RWPE2 (cell line): ENCODE results near the gene CEBPA.

Source experiments
- ATAC-seq: fragments of 200-7000 bp; cut with Tn5 transposase; 3 replicates; pipeline ENCODE4 v1.9.1; 2021; ENCODE audit warnings: low read depth
- DNase-seq: peaks from one replicate; pipeline ENCODE4 v3.0.0-alpha.2; 2020; ENCODE audit warnings: low spot score
- H3K27ac ChIP-seq: fragments of 450-650 bp; 2 replicates; pipeline ENCODE4 v1.5.1; 2017; ENCODE audit warnings: mild to moderate bottlenecking; ENCODE audit not compliant: poor library complexity, severe bottlenecking
- H3K27me3 ChIP-seq: fragments of 250-450 bp; sonication (Bioruptor Pico); 2 replicates; pipeline ENCODE4 v1.5.1; 2021; ENCODE audit warnings: mild to moderate bottlenecking, moderate library complexity; ENCODE audit not compliant: insufficient read depth, poor library complexity, severe bottlenecking
- H3K36me3 ChIP-seq: fragments of 250-450 bp; sonication (Bioruptor Pico); 2 replicates; pipeline ENCODE4 v1.5.1; 2020; ENCODE audit warnings: low read depth, mild to moderate bottlenecking, moderate library complexity
- H3K4me1 ChIP-seq: fragments of 250-450 bp; sonication (Bioruptor Pico); 2 replicates; pipeline ENCODE4 v1.5.1; 2021; ENCODE audit warnings: mild to moderate bottlenecking, moderate library complexity; ENCODE audit not compliant: insufficient read depth, poor library complexity, severe bottlenecking
- H3K4me3 ChIP-seq: fragments of 250-450 bp; sonication (Bioruptor Pico); 2 replicates; pipeline ENCODE4 v1.5.1; 2021; ENCODE audit warnings: mild to moderate bottlenecking, moderate library complexity; ENCODE audit not compliant: severe bottlenecking
- H3K9me3 ChIP-seq: fragments of 250-450 bp; sonication (Bioruptor Pico); 2 replicates; pipeline ENCODE4 v1.5.1; 2021; ENCODE audit warnings: mild to moderate bottlenecking, moderate library complexity; ENCODE audit not compliant: severe bottlenecking
- CTCF ChIP-seq: fragments of 450-650 bp; IDR thresholded peaks from one replicate; pipeline ENCODE4 v1.5.1; 2017; ENCODE audit warnings: mild to moderate bottlenecking, moderate library complexity; ENCODE audit not compliant: poor library complexity, severe bottlenecking

The CEBPA gene

GRCh38 chr19:33257828-33258227 lies 44.5 kb downstream of the CEBPA start:
- H3K27me3 ChIP-seq, result no peaks in the 10 kb centered on the region
- H3K27ac ChIP-seq, result no peak overlapping the region
- H3K4me1 ChIP-seq, result no peaks in the 10 kb centered on the region
- no peaks in the 10 kb centered on the region for H3K36me3 ChIP-seq
- TF ChIP-seq CTCF, result no peak
- H3K4me3 ChIP-seq, result no peak overlapping the region
- no peak for DNase-seq
- no peaks in the 10 kb centered on the region for H3K9me3 ChIP-seq
- no peak for ATAC-seq

- H3K4me1 ChIP-seq, result no peaks in the 10 kb centered on the region
- H3K27ac ChIP-seq, result no peak overlapping the region
- H3K9me3 ChIP-seq, result no peaks in the 10 kb centered on the region
- H3K36me3 ChIP-seq, result no peaks in the 10 kb centered on the region
- DNase-seq, result no peak
- H3K27me3 ChIP-seq, result no peaks in the 10 kb centered on the region
- H3K4me3 ChIP-seq, result no peak overlapping the region
- TF ChIP-seq CTCF, result no peak
- ATAC-seq, result no peak
Observed at GRCh38 chr19:33256261-33256660, 46.1 kb downstream of the CEBPA start.

- no peaks in the 10 kb centered on the region for H3K27me3 ChIP-seq
- no peak overlapping the region for H3K4me3 ChIP-seq
- ATAC-seq (no peak), DNase-seq (no peak)
- no peaks in the 10 kb centered on the region for H3K9me3 ChIP-seq
- TF ChIP-seq CTCF, result no peak
- H3K27ac ChIP-seq, result no peak overlapping the region
- H3K36me3 ChIP-seq, result no peaks in the 10 kb centered on the region
- no peaks in the 10 kb centered on the region for H3K4me1 ChIP-seq
Observed at GRCh38 chr19:33255781-33256180, 46.6 kb downstream of the CEBPA start.

- Histone ChIP-seq H3K27me3 (no peaks in the 10 kb centered on the region), H3K36me3 (no peaks in the 10 kb centered on the region), H3K4me1 (no peaks in the 10 kb centered on the region), H3K27ac (no peak overlapping the region), H3K4me3 (no peak overlapping the region), H3K9me3 (no peaks in the 10 kb centered on the region)
- ATAC-seq (peak; percentile 17; the same call in 1 of the 3 replicates), DNase-seq (no peak)
- no peak for TF ChIP-seq CTCF
Observed at GRCh38 chr19:33254245-33254824, 48.0 kb downstream of the CEBPA start.

- H3K27me3 ChIP-seq, result no peaks in the 10 kb centered on the region
- ATAC-seq (no peak), DNase-seq (no peak)
- no peak for TF ChIP-seq CTCF
- no peaks in the 10 kb centered on the region for H3K9me3 ChIP-seq
- no peaks in the 10 kb centered on the region for H3K4me1 ChIP-seq
- H3K4me3 ChIP-seq, result no peak overlapping the region
- H3K36me3 ChIP-seq, result no peaks in the 10 kb centered on the region
- no peak overlapping the region for H3K27ac ChIP-seq
Observed at GRCh38 chr19:33252971-33253370, 49.4 kb downstream of the CEBPA start.
